WTC11 (cell line): ENCODE measurements around the gene KRT5.

ENCODE experiments used
- FOXP1 ChIP-seq: sonication (generic); formaldehyde crosslinking; IDR thresholded peaks from 2 replicates; pipeline ENCODE4 v1.8.0; 2022; ENCODE audit warnings: missing genetic modification reagents, mild to moderate bottlenecking, moderate library complexity, borderline replicate concordance
- IRF2 ChIP-seq: sonication (generic); formaldehyde crosslinking; IDR thresholded peaks from 2 replicates; pipeline ENCODE4 v1.8.0; 2022; ENCODE audit warnings: low read depth, missing genetic modification reagents, borderline replicate concordance
- OVOL2 ChIP-seq: fragments of 250-450 bp; sonication (Bioruptor Pico); IDR thresholded peaks from 2 replicates; pipeline ENCODE4 v1.9.0; 2021; ENCODE audit warnings: mild to moderate bottlenecking, borderline replicate concordance
- SMAD4 ChIP-seq: sonication (generic); formaldehyde crosslinking; IDR thresholded peaks from 2 replicates; pipeline ENCODE4 v1.8.0; 2022; ENCODE audit warnings: mild to moderate bottlenecking, missing genetic modification reagents
- SP1 ChIP-seq: sonication (generic); formaldehyde crosslinking; conservative IDR thresholded peaks from 2 replicates; pipeline ENCODE4 v1.8.1; 2022; ENCODE audit warnings: missing genetic modification reagents
- TEAD1 ChIP-seq: sonication (generic); formaldehyde crosslinking; IDR thresholded peaks from 2 replicates; pipeline ENCODE4 v1.8.0; 2022; ENCODE audit warnings: mild to moderate bottlenecking, missing genetic modification reagents
- TEAD4 ChIP-seq: sonication (generic); formaldehyde crosslinking; IDR thresholded peaks from 2 replicates; pipeline ENCODE4 v1.8.0; 2022; ENCODE audit warnings: mild to moderate bottlenecking, missing genetic modification reagents
- ZNF232 ChIP-seq: sonication (generic); formaldehyde crosslinking; IDR thresholded peaks from 2 replicates; pipeline ENCODE4 v1.8.0; 2022; ENCODE audit warnings: mild to moderate bottlenecking, missing genetic modification reagents
- TF ChIP-seq, protein P1 (sequence below): fragments of 200-600 bp; IDR thresholded peaks from 2 replicates; pipeline ENCODE4 v1.8.0; 2022; ENCODE audit warnings: antibody characterized with exemption
- TF ChIP-seq, protein P2 (sequence below): sonication (generic); formaldehyde crosslinking; IDR thresholded peaks from 2 replicates; pipeline ENCODE4 v1.8.0; 2022; ENCODE audit warnings: mild to moderate bottlenecking, missing genetic modification reagents
- TF ChIP-seq, protein P3 (sequence below): sonication (generic); formaldehyde crosslinking; conservative IDR thresholded peaks from 2 replicates; pipeline ENCODE4 v1.8.1; 2022; ENCODE audit warnings: mild to moderate bottlenecking, missing genetic modification reagents
- TF ChIP-seq, protein P4 (sequence below): sonication (generic); formaldehyde crosslinking; IDR thresholded peaks from 2 replicates; pipeline ENCODE4 v1.8.1; 2022; ENCODE audit warnings: low read depth, missing genetic modification reagents, borderline replicate concordance

DNA sequence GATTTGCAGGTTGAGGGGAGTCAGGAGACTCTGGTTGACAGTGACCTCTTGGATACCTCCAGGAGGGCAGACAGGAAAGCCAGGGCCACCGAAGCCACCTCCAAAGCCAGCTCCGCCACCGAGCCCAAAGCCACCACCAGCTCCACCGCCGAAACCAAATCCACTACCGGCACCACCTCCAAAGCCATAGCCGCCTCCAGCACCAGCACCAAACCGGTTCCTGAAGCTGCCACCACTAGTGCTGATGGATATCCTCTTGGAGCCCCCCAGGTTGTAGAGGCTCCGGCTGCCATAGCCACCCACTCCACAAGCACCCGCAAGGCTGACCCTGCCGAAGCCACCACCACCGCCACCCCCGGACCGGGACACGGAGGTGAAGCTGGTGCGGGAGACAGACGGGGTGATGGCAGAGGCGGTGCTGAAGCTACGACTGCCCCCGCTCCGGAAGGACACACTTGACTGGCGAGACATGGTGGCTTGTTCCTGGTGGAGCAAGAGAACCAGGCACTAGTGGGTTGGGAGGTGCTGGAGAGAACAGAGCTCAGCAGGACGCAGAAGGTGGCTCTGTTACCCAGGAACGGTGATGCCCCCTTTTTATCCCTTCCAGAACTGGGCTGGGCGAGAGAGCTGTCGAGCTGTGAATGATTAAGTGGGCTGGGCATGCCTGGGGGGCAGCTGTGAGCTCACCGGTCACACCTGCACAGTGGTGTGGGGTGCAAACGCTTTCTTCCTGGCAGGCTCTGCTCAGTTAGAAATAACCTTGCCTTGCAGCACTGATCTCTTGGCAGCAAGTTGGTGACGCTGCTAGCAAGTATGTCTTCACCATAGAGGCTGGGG is at the start of gene KRT5:
- TF ChIP-seq IRF2 (CRISPR knock-in tag) (no peak), FOXP1 (CRISPR knock-in tag) (no peak), TEAD4 (CRISPR knock-in tag) (no peak), SP1 (CRISPR knock-in tag) (no peak), OVOL2 (CRISPR knock-in tag) (no peak), SMAD4 (no peak), ZNF232 (CRISPR knock-in tag) (no peak), TEAD1 (CRISPR knock-in tag) (no peak)
- TF ChIP-seq, protein P1, sequence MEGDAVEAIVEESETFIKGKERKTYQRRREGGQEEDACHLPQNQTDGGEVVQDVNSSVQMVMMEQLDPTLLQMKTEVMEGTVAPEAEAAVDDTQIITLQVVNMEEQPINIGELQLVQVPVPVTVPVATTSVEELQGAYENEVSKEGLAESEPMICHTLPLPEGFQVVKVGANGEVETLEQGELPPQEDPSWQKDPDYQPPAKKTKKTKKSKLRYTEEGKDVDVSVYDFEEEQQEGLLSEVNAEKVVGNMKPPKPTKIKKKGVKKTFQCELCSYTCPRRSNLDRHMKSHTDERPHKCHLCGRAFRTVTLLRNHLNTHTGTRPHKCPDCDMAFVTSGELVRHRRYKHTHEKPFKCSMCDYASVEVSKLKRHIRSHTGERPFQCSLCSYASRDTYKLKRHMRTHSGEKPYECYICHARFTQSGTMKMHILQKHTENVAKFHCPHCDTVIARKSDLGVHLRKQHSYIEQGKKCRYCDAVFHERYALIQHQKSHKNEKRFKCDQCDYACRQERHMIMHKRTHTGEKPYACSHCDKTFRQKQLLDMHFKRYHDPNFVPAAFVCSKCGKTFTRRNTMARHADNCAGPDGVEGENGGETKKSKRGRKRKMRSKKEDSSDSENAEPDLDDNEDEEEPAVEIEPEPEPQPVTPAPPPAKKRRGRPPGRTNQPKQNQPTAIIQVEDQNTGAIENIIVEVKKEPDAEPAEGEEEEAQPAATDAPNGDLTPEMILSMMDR, result no peak
- TF ChIP-seq, protein P2, sequence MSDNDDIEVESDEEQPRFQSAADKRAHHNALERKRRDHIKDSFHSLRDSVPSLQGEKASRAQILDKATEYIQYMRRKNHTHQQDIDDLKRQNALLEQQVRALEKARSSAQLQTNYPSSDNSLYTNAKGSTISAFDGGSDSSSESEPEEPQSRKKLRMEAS (CRISPR knock-in tag), result no peak
- TF ChIP-seq, protein P3, sequence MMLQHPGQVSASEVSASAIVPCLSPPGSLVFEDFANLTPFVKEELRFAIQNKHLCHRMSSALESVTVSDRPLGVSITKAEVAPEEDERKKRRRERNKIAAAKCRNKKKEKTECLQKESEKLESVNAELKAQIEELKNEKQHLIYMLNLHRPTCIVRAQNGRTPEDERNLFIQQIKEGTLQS (CRISPR knock-in tag), result no peak
- TF ChIP-seq, protein P4, sequence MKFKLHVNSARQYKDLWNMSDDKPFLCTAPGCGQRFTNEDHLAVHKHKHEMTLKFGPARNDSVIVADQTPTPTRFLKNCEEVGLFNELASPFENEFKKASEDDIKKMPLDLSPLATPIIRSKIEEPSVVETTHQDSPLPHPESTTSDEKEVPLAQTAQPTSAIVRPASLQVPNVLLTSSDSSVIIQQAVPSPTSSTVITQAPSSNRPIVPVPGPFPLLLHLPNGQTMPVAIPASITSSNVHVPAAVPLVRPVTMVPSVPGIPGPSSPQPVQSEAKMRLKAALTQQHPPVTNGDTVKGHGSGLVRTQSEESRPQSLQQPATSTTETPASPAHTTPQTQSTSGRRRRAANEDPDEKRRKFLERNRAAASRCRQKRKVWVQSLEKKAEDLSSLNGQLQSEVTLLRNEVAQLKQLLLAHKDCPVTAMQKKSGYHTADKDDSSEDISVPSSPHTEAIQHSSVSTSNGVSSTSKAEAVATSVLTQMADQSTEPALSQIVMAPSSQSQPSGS (CRISPR knock-in tag), result no peak
